ENCODE data around the gene RBM33.

RBM33 gene

DNA sequence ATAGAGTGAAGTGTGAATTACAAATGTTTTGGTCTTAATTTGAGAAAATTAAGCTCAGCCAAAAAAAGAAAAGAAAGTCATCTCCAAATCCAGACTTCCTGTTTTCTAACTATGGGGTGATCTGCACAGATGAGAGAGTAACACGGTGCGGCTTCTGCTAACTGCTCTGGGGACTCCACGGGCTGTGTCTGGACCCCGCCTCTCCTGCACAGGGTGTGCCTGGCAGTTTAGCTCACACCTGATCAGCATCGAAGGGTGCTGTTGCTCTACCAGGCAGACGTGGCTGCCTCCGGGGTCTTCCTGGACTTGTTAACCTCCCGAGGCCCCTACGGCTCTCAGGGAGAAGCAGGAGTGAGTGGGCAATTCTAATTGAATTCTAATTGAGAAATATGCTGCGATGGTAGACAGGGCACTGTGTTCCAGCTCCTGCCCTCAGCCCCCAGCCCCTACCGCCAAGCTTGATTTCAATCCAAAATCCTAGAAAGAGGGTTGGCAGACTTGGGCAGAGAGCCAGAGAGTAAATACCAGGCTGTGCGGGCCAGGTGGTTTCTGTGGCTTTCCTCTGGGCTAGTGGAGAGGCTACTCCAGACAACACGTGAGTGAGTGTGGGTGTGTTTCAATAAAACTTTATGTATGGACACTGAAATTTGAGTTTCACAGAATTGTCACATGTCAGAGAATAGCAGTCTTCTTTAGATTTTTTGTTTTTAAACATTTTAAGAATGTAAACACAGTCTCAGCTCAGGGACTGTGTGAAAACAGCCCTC is 154.4 kb downstream of the RBM33 start:
- DNase-seq: no peak

DNA sequence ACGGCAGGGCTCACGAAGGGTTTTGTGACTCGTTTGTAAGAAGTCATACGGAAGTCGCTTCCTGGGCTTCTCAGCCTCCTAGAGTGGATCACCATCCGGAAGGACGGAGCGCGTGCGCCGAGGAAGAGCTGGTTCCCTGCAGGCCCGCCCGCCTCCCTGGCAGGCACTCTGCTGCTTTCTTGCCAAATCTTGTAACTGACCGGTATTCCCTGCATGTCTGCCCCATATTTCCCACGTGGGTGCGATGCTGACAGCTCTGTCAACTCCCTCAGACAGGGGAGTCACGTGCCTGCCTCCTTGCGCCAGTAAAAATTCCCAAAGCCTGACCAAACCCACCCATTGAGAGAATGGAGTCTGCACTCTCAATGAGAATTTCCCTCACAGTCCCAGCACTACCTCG is 155.1 kb downstream of the RBM33 start:
- no peak for DNase-seq

DNA sequence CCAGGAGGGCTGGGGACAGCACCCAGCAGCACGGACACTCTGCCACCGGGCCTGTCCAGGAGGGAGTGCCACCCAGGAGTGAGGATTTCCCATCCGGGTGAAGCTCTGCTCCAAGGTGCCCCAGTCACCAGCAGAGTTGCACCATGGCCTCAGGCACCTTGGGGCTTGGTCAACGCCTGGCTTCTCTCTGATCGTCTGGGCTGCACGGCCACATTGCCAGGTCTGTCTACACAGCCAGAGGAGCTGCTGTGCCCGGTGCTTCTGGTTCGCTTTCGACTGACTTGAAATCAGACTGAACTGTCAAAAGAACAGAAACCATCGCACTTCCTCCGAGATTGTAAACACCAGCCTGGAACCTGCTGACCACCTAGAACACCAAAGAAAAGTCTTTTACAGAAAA is 155.8 kb downstream of the RBM33 start:
- no peak for DNase-seq

DNA sequence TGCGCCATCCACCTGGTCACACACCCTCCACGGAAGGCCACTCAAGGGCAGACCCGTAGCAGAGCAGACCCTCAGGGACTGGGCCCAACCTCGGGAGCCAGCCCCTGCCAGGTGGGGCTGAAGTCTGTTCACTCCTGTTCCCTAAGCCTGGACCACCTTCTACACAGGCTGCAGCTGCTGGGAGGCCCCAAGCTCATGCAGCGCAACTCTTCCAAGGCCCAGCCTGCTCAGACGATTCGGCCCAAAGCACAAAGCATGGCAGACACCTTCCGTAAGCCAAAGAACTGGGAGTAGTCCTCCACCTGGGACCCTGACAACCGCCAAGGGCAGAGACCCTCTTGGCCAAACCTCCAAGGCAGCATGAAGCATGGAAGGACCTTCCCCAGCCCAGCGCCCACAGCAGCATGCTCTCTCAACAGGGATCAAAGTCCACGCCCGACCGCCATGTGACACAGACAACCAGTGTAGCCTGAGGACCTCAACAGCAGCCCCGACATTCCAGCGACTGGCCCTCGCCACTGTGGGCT is 156.3 kb downstream of the RBM33 start:
- DNase-seq: no peak

DNA sequence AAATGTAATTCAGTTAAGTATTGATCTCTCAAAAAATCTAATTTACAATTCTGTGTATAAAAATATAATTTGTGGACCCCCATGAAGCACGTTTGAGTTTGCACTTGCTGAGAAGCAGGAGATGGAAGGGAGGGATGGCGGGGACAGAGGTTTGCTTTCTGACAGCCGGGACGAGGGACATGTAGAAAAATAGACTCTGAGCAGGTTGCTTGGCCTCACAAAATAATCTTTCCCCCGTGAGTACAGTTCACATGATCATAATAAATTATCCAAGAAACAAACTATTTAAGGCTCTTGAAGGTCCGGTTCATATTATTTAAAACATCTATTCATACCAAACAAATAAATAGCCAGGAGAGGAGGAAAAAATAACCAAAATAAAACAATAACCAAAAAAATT is 157.8 kb downstream of the RBM33 start:
- no peak for DNase-seq

DNA sequence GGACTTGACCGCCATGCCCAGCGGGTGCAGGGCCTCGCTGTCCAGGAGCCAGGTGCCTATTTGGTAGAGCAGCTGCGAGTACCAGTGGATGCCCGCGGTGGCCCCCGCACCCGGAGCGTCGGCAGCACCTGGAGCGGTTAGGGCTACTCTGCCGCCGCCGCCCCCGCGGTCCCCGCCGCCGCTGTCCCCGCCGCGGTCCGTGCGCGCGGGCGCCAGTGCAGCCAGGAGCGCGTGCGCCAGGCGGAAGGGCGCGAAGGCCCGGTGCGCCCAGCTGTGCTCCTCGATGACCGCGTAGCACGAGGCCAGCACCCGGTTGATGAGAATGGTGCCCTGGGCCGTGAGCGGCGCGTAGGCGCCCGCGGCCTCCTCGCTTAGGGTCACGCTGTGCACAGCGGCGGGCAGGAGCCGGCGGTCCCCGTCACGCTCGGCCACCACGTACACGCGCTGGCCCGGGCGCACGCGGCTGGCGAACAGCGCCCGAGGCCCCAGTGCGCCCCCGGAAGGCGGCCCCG is 158.5 kb downstream of the RBM33 start:
- DNase-seq: no peak

DNA sequence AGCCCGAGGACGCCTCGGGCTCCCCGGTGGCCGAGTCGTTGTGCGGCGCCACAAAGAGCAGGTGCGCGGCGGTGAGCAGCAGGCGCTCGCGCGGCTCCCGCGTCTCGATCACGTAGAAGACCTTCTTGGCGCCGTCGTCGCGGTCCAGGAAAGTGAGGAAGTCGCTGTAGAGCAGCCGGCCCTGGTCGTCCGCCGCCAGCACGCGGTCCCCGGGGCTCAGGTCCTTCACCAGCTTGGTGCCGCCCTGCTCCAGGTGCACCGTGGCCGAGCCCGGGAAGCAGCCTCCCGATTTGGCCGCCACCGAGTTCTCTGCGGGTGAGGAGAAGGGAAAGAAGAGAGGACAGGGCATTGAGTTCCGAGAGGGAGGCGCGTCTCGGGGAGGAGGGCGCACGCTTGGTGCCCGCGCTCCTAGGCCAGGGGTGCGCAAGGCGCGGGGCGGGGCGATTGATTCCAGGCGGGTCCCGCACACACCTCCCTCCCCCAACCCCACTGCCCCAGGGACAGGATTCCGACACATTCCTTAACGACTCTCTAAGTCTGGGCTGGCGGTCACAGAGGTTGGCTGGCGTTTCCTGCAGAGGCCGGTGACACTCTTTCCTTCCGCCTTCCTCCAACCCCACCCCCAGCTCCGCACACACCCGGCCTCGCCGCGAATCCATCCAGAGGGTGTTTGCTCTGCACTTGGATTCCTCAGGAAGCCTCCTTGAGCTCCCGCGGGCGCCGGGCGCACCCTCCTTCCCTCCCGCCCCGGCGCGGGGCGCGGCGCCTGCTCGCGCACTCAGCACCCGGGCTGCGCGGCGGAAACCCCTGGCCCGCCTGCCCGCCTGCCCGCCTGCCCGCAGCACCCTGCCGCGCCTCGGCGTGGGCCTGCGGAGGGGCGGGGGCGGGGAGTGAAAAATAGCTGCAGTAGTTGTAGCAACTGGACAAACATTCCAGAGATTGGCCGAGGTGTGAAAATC is 159.2 kb downstream of the RBM33 start:
- DNase-seq: peak; percentile 39

DNA sequence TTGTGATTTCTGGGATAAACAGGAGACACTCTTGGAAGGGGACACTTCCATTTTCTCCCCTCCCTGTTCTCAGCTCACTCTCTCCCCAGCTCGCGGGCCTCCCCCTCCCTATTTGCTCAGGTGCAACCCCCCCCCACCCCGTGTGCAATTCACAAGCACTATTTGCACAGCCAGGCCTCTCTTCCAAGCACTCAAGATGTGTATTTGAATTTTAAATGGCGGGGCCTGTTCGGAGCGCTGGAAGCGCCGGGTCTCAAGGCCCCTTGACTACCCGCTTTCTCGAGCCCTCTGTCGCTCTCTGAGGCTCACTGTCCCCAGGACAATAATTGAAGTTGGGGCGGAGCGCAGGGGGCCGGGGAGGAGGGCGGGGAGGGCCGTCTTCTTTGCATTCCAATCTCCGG is 160.0 kb downstream of the RBM33 start:
- no peak for DNase-seq

DNA sequence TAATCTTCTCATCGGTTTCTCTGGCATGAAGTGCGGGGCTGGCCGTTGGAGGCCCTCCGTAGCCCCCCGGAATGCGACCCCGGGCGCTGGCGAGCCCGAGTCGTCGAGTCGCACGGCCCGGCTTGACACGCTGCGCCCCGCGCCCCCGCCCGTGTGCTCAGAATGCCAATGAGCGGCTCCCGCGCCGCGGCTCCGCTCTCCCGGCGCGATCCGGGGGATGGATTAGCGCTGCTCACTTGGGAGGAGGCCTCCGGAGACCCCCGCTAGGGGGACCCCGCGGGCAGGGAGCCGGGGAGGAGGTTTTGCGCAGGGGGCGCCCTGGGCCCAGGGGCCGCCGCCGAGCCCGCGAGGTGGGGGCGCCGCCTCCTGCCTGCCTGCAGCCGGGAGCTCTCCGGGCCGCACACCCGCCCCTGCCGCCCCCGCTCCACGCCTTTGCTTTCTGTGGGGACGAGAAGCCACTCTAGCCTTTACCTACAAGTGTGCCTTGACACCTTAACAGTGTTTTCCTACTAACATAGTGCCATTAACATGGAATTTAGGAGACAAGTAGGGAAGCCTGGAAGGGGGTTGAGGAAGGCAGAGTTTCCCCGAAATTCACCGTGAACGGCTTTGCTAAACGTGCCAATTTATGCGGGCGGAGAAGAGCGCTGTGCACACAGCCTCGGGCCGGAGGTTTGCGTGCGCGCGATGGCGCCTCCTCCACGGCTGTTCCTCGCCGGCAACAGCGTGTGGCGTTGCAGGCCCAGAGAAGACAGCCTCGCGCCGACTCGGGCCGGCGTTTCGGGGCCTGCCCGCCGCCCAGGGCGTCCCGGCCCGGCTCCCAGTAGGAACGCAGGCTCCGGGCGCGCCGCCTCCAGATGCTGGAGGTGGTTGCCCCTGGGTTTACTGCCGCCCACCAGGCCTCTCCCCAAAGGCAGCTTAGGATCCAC is 160.7 kb downstream of the RBM33 start:
- peak; percentile 83 for DNase-seq

DNA sequence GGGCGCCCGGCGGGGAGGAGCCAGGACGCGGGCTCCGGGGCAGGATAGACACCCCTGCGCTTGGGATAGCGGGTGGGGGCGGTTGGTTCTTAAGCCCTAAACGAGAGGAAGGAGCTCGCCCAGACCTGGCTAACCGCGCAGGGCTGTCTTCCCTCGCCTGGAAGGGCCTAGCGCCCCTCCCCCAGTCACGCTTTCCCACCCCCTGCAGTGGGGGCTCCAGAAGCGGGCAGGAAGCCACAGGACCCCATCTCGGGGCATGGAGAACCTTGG is 161.3 kb downstream of the RBM33 start:
- DNase-seq: no peak

DNA sequence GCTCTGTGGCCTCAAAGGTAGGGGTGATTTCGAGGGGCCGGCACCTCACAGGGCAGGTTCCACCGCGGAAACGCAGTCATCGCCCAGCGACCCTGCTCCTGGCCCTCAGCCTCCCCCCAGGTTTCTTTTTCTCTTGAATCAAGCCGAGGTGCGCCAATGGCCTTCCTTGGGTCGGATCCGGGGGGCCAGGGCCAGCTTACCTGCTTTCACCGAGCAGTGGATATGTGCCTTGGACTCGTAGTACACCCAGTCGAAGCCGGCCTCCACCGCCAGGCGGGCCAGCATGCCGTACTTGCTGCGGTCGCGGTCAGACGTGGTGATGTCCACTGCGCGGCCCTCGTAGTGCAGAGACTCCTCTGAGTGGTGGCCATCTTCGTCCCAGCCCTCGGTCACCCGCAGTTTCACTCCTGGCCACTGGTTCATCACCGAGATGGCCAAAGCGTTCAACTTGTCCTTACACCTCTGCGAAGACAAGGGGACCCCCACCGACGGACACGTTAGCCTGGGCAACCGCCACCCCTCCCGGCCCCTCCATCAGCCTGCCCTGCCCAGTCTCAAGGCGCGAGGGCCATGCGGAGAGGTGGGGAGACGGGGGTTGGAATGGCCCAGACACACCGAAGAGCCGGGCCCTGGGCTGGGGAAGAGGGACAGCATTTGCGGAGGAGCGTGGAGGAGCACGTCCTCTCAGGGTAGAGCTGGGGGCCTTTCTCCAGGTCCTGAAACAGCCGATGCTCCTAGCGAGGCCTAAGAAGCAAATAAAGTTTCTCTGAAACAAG is 161.8 kb downstream of the RBM33 start:
- DNase-seq: no peak

DNA sequence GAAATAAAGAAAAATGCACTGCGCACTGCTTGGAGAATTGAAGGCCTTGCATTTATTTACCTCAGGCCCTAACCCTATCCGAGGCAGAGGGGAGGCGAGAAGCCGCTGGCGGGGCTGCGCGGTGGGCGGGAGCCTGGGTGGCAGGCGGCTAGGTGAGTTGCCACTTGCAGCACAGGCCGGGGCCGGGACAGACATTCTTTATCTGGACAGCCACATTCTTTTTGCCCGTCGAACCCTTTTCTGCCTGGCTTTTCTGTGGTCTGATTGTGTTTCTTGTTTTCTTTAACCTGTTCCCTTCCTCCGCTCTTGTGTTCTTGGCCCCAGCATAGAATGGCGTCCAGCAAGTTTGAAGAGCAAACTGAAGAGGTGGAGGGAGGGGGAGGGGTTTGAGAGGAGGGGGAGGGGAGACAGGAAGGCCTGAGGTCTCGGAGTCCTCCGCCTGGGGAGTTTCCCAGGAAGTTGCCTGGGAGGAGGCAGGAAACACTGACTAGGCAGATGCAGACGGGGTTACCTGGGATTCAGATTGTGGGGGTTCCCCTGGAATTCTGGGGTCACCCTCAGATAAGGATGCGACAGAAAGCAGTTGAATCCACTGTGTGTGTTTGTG is 162.7 kb downstream of the RBM33 start:
- no peak for DNase-seq

DNA sequence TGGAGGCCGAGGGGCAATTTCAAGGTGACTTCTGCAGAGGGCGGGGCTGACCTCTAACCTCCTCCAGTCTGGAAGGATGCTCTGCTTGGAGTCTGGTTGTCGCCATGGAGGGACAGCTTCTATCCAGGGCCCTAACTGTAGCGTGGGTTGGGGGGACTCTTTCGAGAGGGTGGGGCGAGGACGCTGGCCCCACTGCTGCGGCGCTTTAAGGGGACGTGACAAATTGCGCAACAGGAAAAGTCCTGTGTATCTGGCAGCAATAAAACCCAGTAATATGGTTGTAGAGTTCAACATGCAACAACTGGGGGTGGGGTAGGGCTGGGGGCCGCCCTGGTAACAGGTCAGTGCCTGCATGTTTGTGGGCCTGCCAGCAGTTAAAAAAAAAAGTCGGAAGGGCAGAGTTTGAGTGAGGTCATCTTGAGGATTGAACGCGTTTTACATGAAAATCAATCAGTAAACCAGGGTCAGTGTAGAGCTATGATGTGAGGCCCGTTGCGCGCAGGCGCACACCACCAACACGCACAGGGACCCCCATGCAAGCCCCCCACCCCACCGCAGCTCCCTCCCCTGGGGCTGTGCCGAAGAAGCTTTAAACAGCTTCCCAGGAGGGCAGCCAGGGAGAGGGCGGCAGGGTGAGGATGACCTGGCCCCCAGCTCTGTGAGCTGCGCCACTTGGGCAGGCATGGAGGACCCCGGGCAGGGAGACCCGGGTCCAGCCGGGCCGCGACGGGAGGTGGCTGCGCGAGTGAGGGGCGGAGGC is 163.5 kb downstream of the RBM33 start:
- DNase-seq: no peak

DNA sequence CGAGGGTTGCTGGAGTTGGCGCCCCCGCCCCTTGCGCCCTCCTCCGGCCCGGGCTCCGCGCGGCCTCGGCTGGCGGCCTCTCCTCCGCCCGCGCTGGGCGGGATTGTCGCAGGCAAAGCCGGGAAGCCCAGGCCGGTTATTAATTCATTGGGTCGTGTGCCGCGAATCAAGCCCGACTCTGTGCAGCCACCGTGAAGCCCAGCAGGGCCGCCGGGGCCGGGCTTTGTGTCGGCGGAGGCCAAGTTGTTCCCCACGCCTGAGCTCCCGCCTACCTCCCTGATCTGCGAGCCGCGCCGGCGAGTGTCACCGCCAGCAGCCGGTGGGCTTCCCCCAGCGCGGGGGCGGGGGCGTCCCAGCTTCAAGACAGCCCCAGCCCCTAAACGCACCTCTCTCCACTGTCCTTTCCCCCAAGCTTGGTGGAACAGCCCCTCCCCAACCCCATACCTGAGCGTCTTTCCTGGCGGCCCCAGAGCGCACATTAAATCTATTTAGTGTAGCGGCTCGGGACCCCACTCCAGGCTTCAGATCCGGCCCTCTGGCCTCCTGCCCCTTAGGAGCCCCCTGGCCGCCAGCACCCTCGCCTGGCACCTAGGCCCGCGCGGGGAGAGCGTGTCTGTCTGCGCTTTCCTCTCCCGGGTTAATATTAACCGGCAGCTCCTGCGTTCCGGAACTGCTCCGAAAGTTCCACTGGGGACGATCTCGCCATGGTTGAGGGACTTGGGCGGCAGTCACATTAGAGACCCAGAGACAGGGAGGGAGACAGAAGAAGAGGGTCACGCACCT is 164.3 kb downstream of the RBM33 start:
- DNase-seq: no peak

DNA sequence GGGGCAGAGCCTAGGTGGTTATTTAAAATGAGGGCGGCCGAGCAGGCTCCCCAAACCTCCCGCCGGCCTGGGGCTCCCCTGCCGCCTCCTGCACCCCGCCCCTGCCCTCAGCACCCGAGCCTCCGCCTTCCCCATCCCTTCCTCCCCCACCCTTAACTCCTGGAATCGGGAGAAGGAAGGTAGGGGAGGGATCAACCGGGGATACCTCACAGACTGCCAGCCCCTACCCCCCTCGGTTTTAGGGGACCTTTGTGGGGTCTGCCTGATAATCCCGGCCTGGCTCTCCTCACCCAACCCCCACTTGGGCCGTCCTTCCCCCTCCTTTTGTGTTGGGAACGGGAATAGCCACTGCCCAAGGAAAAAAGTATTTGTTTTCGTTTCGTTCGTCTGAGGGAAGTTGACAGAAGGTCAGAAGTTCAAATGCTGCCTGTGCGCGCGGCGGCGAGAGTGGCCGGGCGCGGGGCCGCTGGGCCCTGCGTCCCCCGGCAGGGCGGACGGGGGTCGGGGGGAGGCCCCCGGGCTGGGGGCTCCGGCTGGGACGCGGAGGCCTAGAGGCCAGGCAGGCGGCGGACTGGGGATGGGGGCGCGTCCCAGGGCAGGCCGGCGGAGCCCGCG is 165.0 kb downstream of the RBM33 start:
- DNase-seq: no peak

DNA sequence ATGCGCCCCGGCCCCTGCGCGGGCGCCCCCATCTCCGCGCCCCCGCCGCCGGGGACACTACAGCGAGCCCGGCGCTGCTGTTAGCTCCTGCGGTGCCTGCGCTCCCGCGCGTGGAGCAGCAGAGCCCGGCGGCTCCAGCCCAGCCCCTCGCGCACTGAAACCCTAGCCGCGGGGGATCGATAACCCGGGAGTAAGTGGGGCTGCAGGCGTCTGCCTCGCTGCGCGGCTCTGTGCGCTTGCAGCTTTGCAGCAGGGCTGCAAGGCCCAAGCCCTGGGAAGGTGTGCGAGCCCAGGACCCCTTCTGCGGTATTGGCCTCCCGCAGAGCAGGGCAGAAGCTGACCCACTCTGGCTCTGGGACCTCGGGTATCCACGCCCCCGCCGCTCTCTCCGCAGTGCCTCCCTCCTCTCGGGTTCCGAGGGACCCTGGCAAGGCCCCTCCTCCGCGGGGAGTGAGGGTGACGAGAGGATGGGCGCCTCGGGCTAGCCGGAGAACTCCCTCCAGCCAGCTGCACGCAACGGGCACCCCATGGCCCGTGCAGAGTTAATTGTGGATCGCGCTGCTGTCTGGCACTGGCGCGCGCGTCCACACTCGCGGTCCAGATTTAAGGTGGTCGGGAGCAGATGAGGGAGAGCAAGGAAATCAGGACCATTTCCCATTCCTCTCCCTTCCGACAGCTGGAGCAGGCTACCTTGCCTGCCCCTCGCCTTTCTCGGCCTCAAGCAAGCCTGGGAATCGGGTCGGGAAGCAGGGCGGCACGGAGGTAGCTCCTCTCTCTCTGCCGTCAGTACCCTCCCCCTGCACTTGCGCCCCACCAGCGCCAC is 165.7 kb downstream of the RBM33 start:
- no peak for DNase-seq

DNA sequence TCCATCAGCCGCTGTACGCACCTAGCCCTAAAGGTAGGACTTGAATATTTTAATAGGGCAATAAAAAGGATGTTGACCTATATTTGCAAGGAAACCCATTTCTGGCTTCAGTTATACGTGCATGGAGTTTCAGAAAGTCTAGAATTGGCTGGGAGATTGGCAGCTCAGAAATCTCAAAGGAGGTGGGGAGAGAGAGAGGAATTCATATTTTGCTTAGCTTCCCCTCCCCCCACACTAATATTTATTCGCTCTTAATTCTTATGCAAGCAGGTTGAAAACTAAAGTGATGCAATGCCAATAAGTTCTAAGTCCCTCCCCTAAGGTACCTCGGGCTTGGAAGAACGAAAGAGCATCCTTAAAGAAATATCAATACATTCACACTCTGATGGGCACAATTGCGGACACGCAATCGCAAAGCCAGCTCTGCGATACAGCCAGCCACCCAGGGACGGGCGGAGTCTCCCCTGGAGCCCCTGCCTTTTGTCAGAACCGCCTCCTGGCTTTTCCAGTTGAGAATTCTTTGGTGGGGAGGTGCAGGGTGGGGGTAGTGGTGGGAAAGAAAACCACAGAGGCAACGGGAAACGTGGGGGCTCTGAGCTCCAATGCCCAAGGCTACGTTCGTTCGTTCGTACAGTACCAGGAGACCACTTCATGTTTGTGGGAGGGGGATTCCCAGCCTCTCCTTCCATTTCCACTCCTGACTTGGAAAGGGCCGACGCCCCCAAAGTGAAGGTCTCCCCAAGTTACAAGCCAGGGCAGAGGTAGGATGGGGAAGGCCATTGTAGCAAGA is 166.5 kb downstream of the RBM33 start:
- DNase-seq: no peak

DNA sequence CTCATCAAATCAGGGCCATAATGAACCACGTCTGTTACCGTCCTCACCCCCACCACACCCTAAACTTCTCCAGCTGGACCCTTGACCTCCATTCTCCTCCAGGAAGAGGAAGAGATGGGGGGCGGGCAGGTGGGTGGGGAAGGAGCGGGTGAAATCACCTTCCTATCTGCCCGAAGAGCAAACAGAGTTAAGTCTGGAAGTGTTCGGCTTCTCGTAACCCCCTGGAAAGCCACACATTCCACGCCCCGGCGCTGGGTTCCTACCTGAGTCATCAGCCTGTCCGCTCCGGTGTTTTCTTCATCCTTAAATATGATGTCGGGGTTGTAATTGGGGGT is 167.1 kb downstream of the RBM33 start:
- DNase-seq: no peak
